GM19238 (cell line): ENCODE results near the gene KLHL17.
"Not testable (repeated sequence)": the region's sequence is repeated elsewhere in the genome, so short reads cannot be mapped to it uniquely, and the experiment has no call there.

Experiments used
- DNase-seq: peaks from one replicate; pipeline ENCODE4 v3.0.0; 2011; ENCODE audit warnings: low spot score; ENCODE audit not compliant: insufficient read length

KLHL17 gene

DNA sequence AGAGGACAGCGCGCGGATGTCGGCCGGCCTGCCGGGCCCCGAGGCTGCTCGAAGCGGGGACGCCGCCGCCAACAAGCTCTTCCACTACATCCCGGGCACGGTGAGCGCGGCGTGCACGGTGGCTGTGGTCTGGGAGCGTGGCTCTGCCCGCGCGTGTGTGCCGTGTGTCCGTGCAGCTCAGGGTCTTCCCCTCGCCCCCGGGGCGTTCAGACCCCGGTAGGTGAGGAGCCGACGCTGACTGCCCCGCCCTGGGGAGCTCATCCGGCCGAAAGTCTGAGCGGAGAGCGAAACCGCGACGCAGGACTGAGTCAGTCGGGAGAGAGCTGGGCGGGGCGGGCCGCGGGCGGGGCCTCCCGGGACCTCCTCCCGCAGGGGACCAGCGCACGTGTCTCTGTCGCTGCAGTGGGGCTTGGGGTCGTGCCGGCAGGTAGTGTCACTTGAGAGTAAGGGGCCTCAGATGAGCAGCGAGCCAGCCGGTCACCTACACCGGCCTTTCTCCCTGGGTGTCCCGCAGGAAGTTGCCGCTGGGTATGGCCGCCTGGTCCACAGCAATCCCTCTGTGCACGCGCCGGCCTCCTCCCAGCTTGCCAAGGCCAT, 6.4 kb downstream of the KLHL17 start:
- peak; percentile 96 for DNase-seq

DNA sequence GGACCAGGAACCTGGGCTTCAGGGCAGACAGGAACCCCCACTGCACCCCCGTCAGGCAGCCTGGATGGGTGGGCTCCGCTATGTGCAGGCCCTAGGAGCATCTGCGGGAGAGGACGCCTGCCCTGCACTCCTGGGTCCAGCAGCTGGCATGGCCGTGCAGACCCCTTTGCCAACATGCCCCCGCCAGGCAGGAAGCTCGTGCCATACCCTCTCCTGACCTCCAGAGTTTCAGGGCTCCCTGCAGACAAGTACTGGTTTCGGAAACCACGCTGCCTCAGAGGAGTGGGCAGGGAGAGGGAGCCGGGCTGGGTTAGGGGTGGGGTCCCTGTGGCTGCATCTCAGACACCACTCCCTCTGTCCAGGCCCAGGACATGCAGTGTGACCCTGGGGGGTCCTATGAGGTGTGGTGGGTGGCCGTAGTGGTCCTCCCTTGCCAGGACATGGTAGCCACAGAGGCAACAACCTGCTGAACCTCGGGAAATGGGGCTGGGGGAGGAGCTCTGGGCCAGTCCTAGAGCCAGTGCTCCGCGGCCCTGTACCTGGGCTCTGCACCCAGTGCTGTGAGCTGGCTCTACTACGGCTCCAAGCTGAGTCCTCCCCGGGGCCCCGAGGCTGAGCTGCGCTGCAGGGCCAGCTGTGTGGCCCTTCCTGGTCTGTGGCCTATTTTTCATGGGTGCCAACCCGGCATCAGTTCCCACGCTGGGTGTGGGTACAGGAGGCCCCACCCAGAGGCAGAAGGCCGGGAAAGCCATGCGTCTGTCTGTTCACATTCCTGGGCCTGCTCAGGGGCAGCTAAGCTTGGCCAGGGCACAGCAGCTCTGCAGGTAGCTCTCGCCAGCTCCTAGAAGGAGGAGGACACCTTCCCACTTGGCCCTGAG, 7.3 kb downstream of the KLHL17 start:
- DNase-seq = no peak

DNA sequence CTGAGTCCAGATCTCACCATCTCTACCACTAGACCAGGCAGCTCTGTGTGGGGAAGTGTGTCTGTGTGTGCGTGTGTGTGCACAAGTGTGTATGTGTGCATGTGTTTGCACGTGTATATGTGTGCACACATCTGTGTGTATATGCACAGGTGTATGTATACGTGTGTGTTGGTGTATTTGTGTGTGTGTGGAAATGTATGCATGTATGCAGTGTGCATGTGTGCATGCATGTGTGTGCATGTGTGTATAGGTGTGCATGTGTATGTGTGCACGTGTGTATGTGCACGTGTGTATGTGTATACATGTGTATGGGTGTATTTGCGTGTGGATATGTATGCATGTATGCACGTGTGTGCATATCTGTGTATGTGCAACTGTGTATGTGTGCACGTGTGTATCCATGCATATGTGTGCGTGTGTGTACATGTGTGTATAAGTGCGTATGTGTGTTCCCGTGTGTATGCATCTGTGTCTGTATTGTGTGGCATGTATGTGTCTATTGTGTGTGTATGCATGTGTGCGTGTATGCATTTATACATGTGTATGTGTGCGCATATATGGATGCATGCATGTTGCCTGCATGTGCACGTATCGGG, 9.0 kb downstream of the KLHL17 start:
- DNase-seq = no peak

DNA sequence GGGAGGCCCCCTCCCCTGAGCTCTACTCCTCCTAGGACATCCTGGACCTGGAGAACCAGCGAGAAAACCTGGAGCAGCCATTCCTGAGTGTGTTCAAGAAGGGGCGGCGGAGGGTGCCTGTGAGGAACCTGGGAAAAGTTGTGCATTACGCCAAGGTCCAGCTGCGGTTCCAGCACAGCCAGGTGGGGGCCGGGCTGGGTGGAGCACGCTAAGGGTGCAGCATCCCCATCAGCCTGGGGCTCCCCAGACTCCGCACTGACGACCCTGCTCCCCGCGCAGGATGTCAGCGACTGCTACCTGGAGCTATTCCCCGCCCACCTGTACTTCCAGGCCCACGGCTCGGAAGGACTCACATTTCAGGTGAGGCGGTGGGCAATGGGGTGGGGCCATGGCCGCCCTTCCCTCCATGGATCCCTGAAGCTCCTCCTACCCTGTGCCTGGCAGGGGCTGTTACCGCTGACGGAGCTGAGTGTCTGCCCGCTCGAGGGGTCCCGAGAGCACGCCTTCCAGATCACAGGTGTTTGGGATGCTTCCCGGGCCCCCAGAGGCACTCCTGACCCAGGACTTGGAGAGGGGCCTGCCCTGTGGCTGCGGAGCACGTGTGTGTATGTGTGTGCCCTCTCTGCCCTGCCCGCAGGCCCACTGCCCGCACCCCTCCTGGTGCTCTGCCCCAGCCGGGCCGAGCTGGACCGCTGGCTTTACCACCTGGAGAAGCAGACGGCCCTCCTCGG, 10.0 kb downstream of the KLHL17 start:
- no peak for DNase-seq

DNA sequence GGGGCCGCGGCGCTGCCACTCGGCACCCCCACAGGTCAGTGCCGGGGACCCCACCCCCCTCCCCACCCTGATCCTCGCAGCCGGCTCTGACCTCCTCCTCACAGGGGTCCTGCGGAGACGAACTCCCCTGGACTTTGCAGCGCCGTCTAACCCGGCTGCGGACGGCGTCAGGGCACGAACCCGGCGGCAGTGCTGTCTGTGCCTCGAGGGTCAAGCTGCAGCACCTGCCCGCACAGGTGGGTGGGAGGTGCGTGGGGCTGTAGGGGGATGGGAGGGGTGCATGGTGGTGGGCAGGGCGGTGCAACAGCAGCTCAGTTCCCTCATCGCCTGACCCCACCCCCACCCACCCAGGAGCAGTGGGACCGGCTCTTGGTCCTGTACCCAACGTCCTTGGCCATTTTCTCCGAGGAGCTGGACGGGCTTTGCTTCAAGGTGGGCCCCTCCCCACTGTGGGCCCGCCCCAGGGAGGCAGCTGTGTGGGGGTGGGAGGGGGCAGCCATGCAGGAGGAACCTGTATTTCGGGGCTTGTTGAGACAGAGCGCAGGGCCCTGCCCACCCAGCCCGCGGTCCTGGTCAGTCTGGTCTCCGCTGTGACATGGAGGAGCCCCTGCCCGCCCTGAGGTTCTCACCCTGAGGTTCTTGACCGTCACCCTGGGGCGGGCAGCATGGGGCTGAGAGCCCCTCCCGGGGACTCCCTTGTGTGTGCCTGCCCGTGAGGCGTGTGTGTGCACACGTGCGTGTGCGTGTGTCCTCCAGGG, 10.8 kb downstream of the KLHL17 start:
- no peak for DNase-seq

DNA sequence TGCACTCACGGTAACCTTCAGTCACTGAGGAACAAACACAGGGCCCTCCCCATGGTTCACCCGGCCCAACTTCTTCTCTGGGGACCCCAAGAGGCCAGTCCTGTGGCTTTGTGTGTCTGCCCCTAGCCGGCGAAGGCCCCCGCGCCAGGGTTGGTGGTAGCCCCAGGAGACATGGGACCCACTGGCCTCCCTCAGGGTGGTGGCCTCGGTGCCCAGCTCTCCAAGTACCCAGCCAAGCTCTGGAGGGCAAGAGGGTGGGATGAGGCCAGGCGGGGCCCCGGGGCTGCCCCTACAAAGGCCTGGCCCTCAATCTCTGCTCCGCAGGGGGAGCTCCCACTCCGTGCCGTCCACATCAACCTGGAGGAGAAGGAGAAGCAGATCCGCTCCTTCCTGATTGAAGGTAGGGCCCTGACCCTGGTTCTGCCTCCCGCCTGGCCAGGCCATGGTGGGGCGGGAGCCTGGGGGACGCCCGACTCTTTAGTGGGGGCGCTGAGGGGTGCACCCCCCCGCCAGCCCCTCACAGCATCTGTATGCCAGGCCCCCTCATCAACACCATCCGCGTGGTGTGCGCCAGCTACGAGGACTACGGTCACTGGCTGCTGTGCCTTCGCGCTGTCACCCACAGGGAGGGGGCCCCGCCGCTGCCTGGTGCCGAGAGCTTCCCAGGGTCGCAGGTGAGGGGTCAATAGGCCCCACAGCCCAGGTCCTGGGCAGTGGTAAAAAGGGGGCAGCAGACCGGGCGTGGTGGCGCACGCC, 11.5 kb downstream of the KLHL17 start:
- DNase-seq = no peak

DNA sequence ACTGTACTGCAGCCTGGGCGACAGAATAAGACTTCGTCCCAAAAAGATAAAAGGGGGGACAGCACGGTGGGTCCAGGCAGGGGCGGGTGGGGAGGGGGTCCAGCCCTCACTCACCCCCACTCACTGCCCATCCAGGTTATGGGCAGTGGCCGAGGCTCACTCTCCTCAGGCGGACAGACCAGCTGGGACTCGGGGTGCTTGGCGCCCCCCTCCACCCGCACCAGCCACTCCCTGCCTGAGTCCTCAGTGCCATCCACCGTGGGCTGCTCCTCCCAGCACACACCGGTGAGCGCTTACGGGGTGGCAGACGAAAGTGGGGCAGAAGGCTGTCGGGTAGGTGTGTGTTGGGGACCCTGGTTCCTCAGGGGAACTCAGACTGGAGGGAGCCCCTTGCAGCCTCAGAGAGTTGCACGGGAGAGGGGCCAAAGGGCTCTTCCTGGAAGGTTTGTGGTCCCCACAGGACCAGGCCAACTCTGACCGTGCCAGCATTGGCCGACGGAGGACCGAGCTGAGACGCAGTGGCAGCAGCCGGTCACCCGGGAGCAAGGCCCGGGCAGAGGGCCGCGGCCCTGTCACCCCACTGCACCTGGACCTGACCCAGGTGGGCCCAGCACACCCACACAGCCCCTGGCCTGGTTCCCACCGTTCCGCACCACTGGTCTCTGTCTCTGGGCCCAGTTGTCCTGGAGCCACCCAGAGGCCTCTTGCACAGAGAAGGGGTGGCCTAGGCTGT, 12.5 kb downstream of the KLHL17 start:
- no peak for DNase-seq

DNA sequence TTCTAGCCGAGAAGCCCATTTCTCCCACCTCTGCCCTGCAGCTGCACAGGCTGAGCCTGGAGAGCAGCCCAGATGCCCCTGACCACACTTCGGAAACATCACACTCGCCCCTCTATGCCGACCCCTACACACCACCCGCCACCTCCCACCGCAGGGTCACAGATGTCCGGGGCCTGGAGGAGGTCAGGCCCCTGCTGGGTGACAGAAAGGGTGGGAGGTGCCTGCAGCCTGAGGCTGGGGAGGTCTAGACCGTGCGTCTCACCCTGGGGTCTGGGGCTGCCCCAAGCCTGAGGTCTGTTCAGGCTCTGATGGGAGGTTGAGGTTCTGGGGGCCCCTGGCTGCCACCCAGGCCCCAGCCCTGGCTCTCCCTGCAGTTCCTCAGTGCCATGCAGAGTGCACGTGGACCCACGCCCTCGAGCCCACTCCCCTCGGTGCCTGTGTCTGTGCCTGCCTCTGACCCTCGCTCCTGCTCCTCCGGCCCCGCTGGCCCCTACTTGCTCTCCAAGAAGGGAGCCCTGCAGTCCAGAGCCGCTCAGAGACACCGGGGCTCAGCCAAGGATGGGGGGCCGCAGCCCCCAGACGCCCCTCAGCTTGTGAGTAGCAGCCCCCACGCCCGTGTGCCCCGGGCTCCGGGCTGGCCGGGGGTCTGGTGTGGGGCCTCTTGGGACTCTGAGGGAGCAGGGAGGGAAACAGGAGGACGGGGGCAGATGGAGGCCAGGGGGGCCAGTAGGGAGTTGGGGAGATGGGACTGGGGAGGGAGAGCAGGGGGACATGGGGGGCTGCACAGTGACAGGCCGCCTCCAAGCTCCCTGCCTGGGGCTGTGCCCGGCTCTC, 13.3 kb downstream of the KLHL17 start:
- DNase-seq = no peak

DNA sequence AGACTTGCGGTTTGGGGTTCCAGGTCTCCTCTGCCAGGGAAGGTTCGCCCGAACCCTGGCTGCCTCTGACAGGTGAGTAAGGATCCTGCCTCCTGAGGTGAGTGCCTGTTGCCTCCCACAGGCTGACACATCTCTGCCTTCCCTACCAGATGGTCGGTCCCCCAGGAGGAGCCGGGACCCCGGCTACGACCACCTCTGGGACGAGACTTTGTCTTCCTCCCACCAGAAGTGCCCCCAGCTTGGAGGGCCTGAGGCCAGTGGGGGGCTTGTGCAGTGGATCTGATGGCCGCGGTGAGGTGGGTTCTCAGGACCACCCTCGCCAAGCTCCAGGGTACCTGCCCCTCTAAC, 13.9 kb downstream of the KLHL17 start:
- no peak for DNase-seq

DNA sequence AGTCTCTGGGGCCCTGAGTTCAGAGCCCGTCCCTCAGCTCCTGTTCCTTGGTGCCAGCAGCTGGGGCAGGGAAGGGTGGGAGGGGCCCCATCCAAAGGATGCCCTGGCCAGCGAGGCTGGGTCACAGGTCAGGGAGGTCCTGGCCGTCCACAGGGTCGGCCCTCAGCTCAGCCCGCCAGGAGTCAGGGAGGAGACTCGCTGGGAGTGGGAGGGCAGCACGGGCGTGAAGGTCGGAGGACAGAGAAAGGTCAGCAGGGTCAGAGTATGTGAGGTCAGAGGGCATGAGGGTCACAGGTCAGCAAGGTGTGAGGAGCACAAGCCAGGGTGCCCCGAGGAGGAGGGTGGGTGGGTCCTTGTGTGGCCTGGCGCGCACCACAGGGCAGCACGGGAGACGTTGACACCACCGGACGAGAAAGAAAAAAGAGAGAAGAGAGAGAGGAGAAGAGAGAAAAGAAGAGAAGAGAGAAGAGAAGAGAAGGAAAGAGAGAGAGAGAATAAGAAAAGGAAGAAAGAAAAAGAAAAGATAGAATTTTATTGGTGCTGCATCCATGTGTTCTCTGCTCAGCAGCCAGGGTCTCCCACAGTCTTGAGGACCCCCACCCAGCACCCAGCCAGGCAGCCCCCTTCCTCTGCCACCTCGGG, 14.4 kb downstream of the KLHL17 start:
- no peak for DNase-seq

DNA sequence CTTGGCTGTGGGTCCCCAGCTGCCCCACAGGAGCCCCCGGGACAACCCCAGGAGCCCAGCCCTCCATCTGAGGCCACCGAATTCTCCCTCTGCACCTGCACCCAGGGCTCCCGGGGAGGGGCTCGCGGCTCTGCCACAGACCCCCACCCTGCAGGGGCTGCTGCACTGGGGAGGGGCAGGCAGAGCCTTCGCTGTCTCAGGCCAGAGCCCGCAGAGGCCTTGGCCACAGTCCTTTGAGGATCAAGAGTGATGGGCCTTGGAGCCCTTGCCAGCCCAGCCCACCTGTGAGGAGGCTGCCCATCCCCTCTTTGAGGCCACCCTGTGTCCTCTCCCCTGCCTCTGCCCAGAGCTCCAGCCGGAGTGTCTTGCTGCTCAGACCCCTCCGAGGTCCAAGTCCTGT, 15.0 kb downstream of the KLHL17 start:
- no peak for DNase-seq

DNA sequence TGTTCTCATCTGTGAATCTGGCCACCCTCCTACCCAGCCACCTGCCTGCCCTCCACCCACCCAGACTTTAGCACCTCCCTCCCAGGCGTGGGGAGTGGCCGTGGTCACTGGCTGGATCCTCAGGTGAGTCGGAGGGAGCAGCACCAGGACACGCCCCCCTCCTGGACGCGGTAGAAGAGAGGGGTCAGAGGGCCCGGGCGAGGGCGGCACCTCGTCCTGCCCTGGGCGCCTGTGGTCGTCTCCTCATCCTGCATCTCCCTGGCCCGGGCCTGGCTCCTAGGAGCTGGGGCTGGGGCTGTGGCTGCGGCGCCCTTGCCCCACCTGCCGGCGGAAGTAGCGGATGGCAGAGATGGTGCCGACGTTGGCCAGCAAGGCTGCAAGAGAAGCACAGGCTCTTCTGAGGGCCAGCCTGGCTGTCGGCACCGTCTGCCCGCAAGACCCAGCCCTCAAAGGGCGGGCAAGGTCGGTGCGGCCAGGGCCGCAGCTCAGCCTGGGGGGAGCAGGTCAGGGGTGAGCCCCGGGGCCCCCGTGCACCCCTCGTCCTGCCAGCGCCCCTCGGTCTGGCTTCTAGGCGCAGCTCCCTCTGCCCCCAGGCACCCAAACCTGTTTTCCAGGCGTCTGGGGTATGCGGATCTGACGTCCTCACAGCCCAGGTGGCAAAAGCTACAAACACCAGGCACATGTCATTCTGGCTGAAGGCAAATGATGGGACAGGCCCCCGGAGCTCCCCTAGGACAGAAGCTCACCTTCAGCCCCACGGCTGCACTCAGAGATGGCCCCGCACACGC, 15.7 kb downstream of the KLHL17 start:
- DNase-seq = peak; percentile 91

DNA sequence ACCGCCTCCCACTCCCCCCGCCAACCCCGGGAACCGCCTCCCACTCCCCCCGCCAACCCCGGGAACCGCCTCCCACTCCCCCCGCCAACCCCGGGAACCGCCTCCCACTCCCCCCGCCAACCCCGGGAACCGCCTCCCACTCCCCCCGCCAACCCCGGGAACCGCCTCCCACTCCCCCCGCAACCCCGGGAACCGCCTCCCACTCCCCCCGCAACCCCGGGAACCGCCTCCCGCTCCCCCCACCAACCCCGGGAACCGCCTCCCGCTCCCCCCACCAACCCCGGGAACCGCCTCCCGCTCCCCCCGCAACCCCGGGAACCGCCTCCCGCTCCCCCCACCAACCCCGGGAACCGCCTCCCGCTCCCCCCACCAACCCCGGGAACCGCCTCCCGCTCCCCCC, 16.4 kb downstream of the KLHL17 start:
- not testable (repeated sequence) for DNase-seq

DNA sequence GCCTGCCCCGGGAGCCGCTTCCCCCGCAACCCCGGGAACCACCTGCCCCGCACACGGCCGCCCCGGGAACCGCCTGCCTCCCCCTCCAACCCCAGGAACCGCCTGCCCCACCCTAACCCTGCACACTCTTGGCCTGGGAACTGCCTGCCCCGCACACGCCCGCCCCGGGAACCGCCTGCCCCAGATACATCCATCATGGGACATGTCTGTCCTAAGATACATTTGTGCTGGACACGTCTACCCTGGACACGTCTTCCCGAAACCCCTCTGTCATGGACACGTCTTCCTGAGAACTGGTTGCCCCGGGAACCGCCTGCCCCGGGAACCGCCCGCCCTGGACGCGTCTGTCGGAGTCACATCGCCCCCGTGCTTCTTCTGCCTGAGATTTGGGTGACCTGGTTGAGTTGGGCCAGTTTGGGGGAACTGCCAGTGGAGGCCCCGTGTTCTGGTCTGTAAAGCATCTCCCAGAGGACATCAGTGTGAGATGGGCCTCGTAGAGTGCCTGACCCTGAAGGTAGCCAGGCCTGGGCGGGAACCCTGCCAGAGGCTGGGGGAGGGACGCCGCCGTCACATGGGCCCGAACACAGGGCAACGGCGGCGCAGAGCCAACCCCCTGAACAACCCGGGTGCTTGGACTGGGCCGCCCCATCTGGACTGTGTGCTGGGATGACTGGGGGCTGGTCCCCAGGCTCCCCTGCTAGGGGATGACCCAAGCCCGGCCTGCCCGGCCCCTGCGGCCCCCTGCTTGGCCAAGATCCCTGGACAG, 17.9 kb downstream of the KLHL17 start:
- DNase-seq = no peak

DNA sequence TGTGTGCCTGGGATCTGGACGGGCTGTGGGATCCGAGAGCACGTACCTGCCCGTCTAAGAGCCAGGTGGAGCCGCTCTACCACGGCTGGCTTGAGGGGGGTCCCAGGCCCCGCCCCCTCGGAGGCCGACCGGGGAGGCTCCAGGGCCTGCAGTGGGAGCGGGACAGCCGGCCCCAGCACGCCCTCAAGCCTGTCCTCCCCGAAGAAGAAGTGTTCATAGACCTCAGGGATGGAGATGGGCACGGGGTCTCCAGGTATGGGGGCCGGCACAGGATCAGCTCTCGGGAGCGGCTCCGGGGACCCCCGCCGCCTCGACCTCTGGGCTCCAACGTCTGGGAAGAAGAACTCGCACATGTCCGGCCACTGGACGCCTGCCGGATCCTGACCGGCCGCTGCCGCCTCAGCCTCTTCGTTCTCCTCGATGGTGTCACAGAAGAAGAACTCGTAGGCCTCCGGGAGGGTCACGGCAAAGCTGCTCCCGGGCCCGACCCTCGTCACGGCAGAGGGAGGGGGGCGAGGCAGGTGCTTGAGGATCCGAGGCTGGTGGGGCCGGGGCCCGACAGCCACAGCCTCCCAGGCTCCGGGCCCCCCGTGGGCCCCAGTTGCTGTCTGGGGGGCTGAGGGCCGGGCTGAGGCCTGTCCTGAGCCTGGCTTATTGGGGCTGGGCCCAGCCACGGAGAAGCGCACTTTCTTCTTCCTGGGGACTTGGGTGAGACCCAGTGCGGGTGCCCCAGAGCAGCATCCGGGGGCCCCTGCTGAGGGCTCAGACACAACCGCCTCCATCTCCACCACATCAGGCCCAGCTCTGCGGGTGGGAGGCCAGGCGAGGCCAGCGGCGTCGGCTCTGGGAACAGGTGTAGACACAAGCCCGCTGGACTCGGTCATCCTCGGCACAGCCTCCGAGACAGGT, 18.7 kb downstream of the KLHL17 start:
- DNase-seq = no peak

DNA sequence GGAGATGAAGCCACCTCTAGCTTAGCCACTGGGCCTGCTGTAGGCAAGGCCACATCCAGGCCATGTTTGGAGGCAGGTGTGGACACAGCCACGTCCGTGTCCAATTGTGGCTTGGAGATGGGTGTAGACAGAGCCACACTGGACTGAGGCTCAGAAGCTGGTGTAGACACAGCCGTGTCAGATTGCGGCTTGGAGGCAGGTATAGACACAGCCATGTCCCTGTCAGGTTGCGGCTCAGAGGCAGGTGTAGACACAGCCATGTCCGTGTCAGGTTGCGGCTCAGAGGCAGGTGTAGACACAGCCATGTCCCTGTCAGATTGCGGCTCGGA, 19.3 kb downstream of the KLHL17 start:
- DNase-seq = no peak
